SIG-M5 (cell line): Measurements from ENCODE around the gene PAFAH1B2.
"Not testable (repeated sequence)": the region's sequence is repeated elsewhere in the genome, so short reads cannot be mapped to it uniquely, and the experiment has no call there.

Source experiments
- DNase-seq: peaks from one replicate; lab custom pipeline; 2025; lab: John Stamatoyannopoulos, UW

PAFAH1B2 gene, protein sequence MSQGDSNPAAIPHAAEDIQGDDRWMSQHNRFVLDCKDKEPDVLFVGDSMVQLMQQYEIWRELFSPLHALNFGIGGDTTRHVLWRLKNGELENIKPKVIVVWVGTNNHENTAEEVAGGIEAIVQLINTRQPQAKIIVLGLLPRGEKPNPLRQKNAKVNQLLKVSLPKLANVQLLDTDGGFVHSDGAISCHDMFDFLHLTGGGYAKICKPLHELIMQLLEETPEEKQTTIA

DNA sequence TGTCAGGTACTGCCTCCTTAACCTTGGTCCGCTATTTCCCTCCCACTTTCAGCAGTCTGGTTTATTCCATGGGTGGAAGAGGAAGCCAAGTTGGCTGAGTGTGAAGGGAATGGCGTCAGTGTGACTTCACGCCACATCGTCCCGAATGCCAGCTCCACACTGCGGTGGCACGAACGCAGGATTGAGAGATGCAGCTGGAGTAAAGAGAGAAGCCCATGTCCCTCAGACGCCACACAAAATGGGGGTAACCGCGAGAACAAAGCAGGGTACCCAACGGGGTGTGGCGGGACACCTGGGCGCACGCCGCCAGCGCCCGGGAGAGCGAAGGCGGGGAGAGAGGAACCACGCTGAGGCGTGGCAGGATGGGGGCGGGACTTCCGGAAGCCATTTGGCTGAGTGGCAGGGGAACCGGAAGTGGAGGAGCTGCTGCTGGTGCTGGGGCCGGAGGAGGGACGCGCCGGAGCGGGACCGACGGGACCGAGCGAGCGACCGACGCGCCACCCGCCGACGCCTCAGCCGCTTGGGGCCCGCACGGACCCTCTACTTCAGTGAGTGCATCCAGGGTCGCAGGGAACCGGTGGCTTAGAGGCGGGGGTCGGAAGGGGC is at the start of gene PAFAH1B2:
PAFAH1B2 (plus strand) TSS at position 417 of the 606 bp plus-strand sequence. CDS start 8,161 bp downstream, outside the sequence.
- DNase-seq: peak; percentile 37

DNA sequence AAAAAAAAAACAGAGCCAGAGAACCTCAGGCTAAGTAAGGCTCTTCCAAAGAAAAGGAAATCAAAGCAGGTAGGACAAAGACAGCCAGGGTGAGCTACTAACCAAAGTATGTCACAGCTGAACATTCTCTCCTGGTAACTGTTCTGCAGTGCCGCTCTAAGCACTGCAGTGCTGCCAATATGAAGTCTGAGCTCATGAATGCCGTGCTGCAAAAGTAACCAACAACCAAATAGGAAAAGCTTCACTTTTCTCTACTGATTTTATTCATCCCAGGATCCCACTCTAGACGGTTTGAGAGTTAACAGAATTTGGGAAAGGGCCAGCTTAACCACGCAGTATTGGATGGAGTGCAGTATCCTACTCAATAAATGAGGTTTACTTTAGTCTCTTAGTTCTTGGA is 49.3 kb upstream of the PAFAH1B2 start:
- no peak for DNase-seq

GRCh38 chr11:117095284-117096161 is 48.6 kb upstream of the PAFAH1B2 start:
- no peak for DNase-seq

GRCh38 chr11:117096201-117096991 is 47.7 kb upstream of the PAFAH1B2 start:
- no peak for DNase-seq

DNA sequence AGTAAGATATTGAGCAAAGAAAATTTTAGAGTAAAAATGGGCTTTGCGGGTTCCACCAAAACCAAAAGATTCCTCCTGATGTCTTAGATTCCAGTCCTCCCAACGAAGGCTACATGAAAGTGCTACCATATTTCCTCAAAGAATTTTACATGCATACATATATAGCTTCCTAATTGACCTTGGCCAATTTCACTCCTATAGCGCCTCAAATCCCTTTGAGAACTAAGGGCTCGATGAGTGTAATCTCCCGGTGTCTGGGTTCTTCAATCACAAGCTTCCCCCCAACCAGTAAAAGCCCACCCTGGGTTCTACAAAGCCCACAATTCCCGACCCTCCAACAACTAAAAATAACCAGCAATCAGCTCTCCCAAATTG is 47.1 kb upstream of the PAFAH1B2 start:
- DNase-seq: no peak

- DNase-seq: no peak
These were observed 46.5 kb upstream of the PAFAH1B2 start for GRCh38 chr11:117097389-117098268.

GRCh38 chr11:117098269-117099232 is 45.5 kb upstream of the PAFAH1B2 start, which contains the start of gene SIK3:
Gene SIK3, minus strand, starts transcription at chr11:117098428. Its CDS starts 13 bp downstream, at chr11:117098415.
- no peak for DNase-seq

- DNase-seq: no peak
These were observed 44.4 kb upstream of the PAFAH1B2 start for GRCh38 chr11:117099696-117100095.

GRCh38 chr11:117100556-117100955 is 43.5 kb upstream of the PAFAH1B2 start:
- no peak for DNase-seq

- DNase-seq: no peak
These were observed 36.1 kb upstream of the PAFAH1B2 start for GRCh38 chr11:117107701-117108590.

- DNase-seq: no peak
These were observed 33.7 kb upstream of the PAFAH1B2 start for GRCh38 chr11:117110294-117110950.

DNA sequence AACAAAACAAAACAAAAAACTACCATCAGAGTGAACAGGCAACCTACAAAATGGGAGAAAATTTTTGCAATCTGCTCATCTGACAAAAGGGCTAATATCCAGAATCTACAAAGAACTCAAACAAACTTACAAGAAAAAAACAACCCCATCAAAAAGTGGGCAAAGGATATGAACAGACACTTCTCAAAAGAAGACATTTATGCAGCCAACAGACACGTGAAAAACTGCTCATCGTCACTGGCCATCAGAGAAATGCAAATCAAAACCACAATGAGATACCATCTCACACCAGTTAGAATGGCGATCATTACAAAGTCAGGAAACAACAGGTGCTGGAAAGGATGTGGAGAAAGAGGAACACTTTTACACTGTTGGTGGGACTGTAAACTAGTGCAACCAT is 31.6 kb upstream of the PAFAH1B2 start:
- DNase-seq: not testable (repeated sequence)

DNA sequence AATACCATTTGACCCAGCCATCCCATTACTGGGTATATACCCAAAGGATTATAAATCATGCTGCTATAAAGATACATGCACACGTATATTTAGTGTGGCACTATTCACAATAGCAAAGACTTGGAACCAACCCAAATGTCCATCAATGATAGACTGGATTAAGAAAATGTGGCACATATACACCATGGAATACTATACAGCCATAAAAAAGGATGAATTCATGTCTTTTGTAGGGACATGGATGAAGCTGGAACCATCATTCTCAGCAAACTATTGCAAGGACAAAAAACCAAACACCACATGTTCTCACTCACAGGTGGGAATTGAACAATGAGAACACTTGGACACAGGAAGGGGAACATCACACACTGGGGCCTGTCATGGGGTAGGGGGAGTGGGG is 31.1 kb upstream of the PAFAH1B2 start:
- DNase-seq: not testable (repeated sequence)

GRCh38 chr11:117117681-117118080 is 26.4 kb upstream of the PAFAH1B2 start:
- no peak for DNase-seq

- DNase-seq: no peak
These were observed 22.9 kb upstream of the PAFAH1B2 start for GRCh38 chr11:117121176-117121575.

DNA sequence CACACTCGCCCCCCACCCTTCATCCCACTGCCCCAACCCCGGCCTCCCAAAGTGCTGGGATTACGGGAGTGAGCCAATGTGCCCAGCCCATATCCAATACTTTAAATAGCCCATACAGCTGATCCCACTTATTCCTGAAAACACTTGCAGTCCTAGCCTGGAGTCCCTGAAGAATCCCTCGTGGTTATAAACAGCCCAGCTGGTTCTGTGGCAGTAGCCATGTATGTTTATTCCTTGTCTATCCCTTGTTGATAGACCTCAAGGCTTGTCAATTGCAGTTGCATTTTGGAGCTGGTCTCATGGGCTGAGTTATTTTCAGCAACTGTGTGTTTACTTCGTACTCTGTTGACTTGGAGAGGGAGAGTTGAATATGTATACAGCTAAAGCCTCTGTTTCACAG is 21.5 kb upstream of the PAFAH1B2 start:
- DNase-seq: no peak

GRCh38 chr11:117126223-117126965 is 17.7 kb upstream of the PAFAH1B2 start:
- DNase-seq: no peak
